Small intestine (tissue), 7 donors: ENCODE data around the gene COLEC11. TPM values are rescaled to one million over a fixed set of nuclear protein-coding genes. Genes with fewer than 3 reads are reported as not detected.
A peak's percentile ranks its signal among the peaks of the same experiment; 100 is the strongest.

Experiments
- DNase-seq, 2 donors: peaks; one replicate each; pipeline versions ENCODE4 v3.0.0 to v3.0.0-alpha.2; 2013
- FAIRE-seq: peaks from 2 replicates; lab custom pipeline; 2012; peaks lifted over from hg19 to GRCh38; lab: Jason Lieb, UNC
- H3K27ac ChIP-seq, 3 donors: one replicate each; pipeline ENCODE4 v1.5.1; 2013; ENCODE audit warnings: low read length in 2 of 3, mild to moderate bottlenecking in 2 of 3, control low read depth in 1 of 3, inconsistent platforms in 1 of 3, low read depth in 1 of 3, moderate library complexity in 1 of 3
- H3K27me3 ChIP-seq, 3 donors: one replicate each; pipeline ENCODE4 v1.6.1; 2013; ENCODE audit warnings: low read length in 3 of 3, inconsistent platforms in 1 of 3; ENCODE audit not compliant: control insufficient read depth in 3 of 3, insufficient read depth in 3 of 3
- H3K36me3 ChIP-seq, 3 donors: one replicate each; pipeline ENCODE4 v1.6.1; 2013; ENCODE audit warnings: low read length in 3 of 3, inconsistent platforms in 1 of 3, low read depth in 1 of 3, mild to moderate bottlenecking in 1 of 3, moderate library complexity in 1 of 3; ENCODE audit not compliant: control insufficient read depth in 3 of 3, insufficient read depth in 2 of 3
- H3K4me1 ChIP-seq, 3 donors: one replicate each; pipeline ENCODE4 v1.6.1; 2013; ENCODE audit warnings: low read length in 2 of 3, inconsistent platforms in 1 of 3, low read depth in 1 of 3, mild to moderate bottlenecking in 1 of 3, moderate library complexity in 1 of 3; ENCODE audit not compliant: control insufficient read depth in 3 of 3, insufficient read depth in 2 of 3
- H3K4me3 ChIP-seq, 3 donors: one replicate each; pipeline ENCODE4 v1.5.1; 2013; ENCODE audit warnings: low read length in 3 of 3, control low read depth in 1 of 3, inconsistent platforms in 1 of 3, low read depth in 1 of 3, mild to moderate bottlenecking in 1 of 3, moderate library complexity in 1 of 3
- H3K9me3 ChIP-seq, 2 donors: one replicate each; pipeline ENCODE4 v1.6.1; 2013; ENCODE audit warnings: low read depth in 1 of 2, low read length in 1 of 2; ENCODE audit not compliant: control insufficient read depth in 2 of 2, insufficient read depth in 1 of 2
- WGBS, 3 donors: extraction: QIAGEN DNeasy Blood & Tissue Kit; methylation state at CpG; one replicate each; pipeline ENCODE4 v1.1.7; 2013; 5-methylcytosine and 5-hydroxymethylcytosine counted together
- polyA plus RNA-seq, 4 donors: library from polyadenylated mRNA; stranded (reverse) in 3 of 4; unstranded in 1 of 4; fragments of 200-250 nt in 3 of 4; fragments of 120-200 nt in 1 of 4; gene quantifications; one replicate each; pipeline versions ENCODE4 v1.2.1 to v1.2.3, GENCODE V29; 2013
- donor health status: healthy with polysubstance abuse.
- donor health status: control.
- donor health status: control.
- donor health status: Bipolar disorder and iron deficiency.
- donor health status: healthy.

COLEC11 gene
- polyA plus RNA-seq, 4 donors, result 1.0 to 4.1 (median 2.2) TPM; not detected in 1

- peaks cover 0 to 12% (median 0%) of the 10 kb centered on the region in 3 donors for H3K4me1 ChIP-seq
- H3K36me3 ChIP-seq, result no peaks in the 10 kb centered on the region
- FAIRE-seq (no peak), DNase-seq (peak; percentile 17 to 76)
- peak overlapping the region in 2 of 3 donors; percentile 15 to 20 for H3K4me3 ChIP-seq
- peak overlapping the region in 2 of 3 donors; percentile 68 to 69 for H3K27ac ChIP-seq
- 10 to 16% (median 14%) methylated on average over 39 to 45 of the region's 45 CpGs for WGBS, 3 donors
- peaks cover 0 to 9% (median 0%) of the 10 kb centered on the region in 3 donors for H3K27me3 ChIP-seq
- H3K9me3 ChIP-seq, result no peaks in the 10 kb centered on the region
Measured at GRCh38 chr2:3651691-3652648, 57.1 kb downstream of the COLEC11 start.

GRCh38 chr2:3652896-3653625, 58.1 kb downstream of the COLEC11 start:
- no peaks in the 10 kb centered on the region for H3K36me3 ChIP-seq
- no peak overlapping the region for H3K4me3 ChIP-seq
- peaks cover 0 to 9% (median 0%) of the 10 kb centered on the region in 3 donors for H3K27me3 ChIP-seq
- peaks cover 0 to 12% (median 0%) of the 10 kb centered on the region in 3 donors for H3K4me1 ChIP-seq
- FAIRE-seq (no peak), DNase-seq (no peak)
- H3K27ac ChIP-seq, result no peak overlapping the region
- WGBS, 3 donors, result 90 to 93% (median 91%) methylated on average over 9 of the region's 9 CpGs
- H3K9me3 ChIP-seq, result no peaks in the 10 kb centered on the region

GRCh38 chr2:3654011-3654410, 59.1 kb downstream of the COLEC11 start:
- Histone ChIP-seq H3K36me3 (no peaks in the 10 kb centered on the region), H3K4me1 (peaks cover 0 to 12% (median 0%) of the 10 kb centered on the region in 3 donors), H3K9me3 (no peaks in the 10 kb centered on the region), H3K27ac (no peak overlapping the region), H3K4me3 (no peak overlapping the region), H3K27me3 (peaks cover 0 to 9% (median 0%) of the 10 kb centered on the region in 3 donors)
- no peak for FAIRE-seq
- WGBS, 3 donors, result 83 to 91% (median 90%) methylated on average over 10 of the region's 10 CpGs
- DNase-seq, result no peak

- H3K9me3 ChIP-seq, result no peaks in the 10 kb centered on the region
- DNase-seq (no peak), FAIRE-seq (no peak)
- WGBS, 3 donors, result 68 to 79% (median 76%) methylated on average over 21 of the region's 21 CpGs
- no peaks in the 10 kb centered on the region for H3K36me3 ChIP-seq
- H3K27ac ChIP-seq, result no peak overlapping the region
- H3K4me3 ChIP-seq, result no peak overlapping the region
- peaks cover 0 to 9% (median 0%) of the 10 kb centered on the region in 3 donors for H3K27me3 ChIP-seq
- H3K4me1 ChIP-seq, result peaks cover 0 to 12% (median 0%) of the 10 kb centered on the region in 3 donors
Measured at GRCh38 chr2:3654531-3655225, 59.8 kb downstream of the COLEC11 start.

GRCh38 chr2:3655871-3656761, 61.2 kb downstream of the COLEC11 start:
- peak in 1 of 2 donors; percentile 16 for DNase-seq
- Histone ChIP-seq H3K4me3 (no peak overlapping the region), H3K27ac (no peak overlapping the region), H3K9me3 (peaks cover 0 to 3% of the 10 kb centered on the region in 2 donors), H3K4me1 (peaks cover 0 to 8% (median 0%) of the 10 kb centered on the region in 3 donors), H3K27me3 (peaks cover 0 to 7% (median 0%) of the 10 kb centered on the region in 3 donors), H3K36me3 (no peaks in the 10 kb centered on the region)
- 76 to 82% (median 77%) methylated on average over 28 of the region's 28 CpGs for WGBS, 3 donors
- no peak for FAIRE-seq

GRCh38 chr2:3656762-3657721, 62.1 kb downstream of the COLEC11 start:
- DNase-seq (peak in 1 of 2 donors; percentile 31), FAIRE-seq (no peak)
- H3K36me3 ChIP-seq, result no peaks in the 10 kb centered on the region

GRCh38 chr2:3657881-3658280, 63.0 kb downstream of the COLEC11 start, which contains the start of gene ALLC:
ALLC (plus strand) TSS chr2:3658200; CDS start chr2:3671158, 12,958 bp downstream.
- WGBS, 3 donors, result 85 to 95% (median 93%) methylated on average over 7 of the region's 7 CpGs
- DNase-seq, result no peak
- Histone ChIP-seq H3K4me3 (no peak within 1 kb of the TSS), H3K9me3 (peaks cover 0 to 3% of the 10 kb centered on the region in 2 donors), H3K27ac (peak within 1 kb of the TSS in 1 of 3 donors; percentile 8), H3K4me1 (no peaks in the 10 kb centered on the region), H3K36me3 (no peaks in the 10 kb centered on the region), H3K27me3 (no peaks in the 10 kb centered on the region)
- no peak for FAIRE-seq

More at GRCh38 chr2:3656762-3657721, 62.1 kb downstream of the COLEC11 start:
- Histone ChIP-seq H3K4me3 (no peak overlapping the region), H3K27me3 (peaks cover 0 to 2% (median 0%) of the 10 kb centered on the region in 3 donors), H3K4me1 (no peaks in the 10 kb centered on the region), H3K9me3 (peaks cover 0 to 3% of the 10 kb centered on the region in 2 donors), H3K27ac (no peak overlapping the region)
- 69 to 77% (median 74%) methylated on average over 36 of the region's 36 CpGs for WGBS, 3 donors
